SK-N-SH treated with all-trans-retinoic acid at 6 μM for 48 hours (cell line): ENCODE measurements around the gene COG3.

ENCODE experiments used
- ATAC-seq: fragments of 200-7000 bp; cut with Tn5 transposase; 3 replicates; pipeline ENCODE4 v1.9.1; 2020; ENCODE audit warnings: mild to moderate bottlenecking, moderate library complexity
- BACH2 ChIP-seq: fragments of 250-450 bp; sonication (Bioruptor Pico); IDR thresholded peaks from 2 replicates; pipeline ENCODE4 v1.9.0; 2021; ENCODE audit warnings: mild to moderate bottlenecking, borderline replicate concordance
- CSDC2 ChIP-seq: fragments of 250-450 bp; sonication (Bioruptor Pico); IDR thresholded peaks from 2 replicates; pipeline ENCODE4 v1.5.0; 2020; ENCODE audit warnings: mild to moderate bottlenecking, moderate library complexity
- CSRNP3 ChIP-seq: fragments of 250-450 bp; sonication (Bioruptor Pico); IDR thresholded peaks from 2 replicates; pipeline ENCODE4 v1.5.1; 2021; ENCODE audit warnings: mild to moderate bottlenecking, moderate library complexity
- ESRRG ChIP-seq: fragments of 250-450 bp; sonication (Bioruptor Pico); IDR thresholded peaks from 2 replicates; pipeline ENCODE4 v1.6.1; 2021; ENCODE audit warnings: mild to moderate bottlenecking
- GLIS3 ChIP-seq: fragments of 250-450 bp; sonication (Bioruptor Pico); IDR thresholded peaks from 2 replicates; pipeline ENCODE4 v1.5.0; 2020; ENCODE audit warnings: mild to moderate bottlenecking, moderate library complexity
- ISL1 ChIP-seq: fragments of 250-450 bp; sonication (Bioruptor Pico); IDR thresholded peaks from 2 replicates; pipeline ENCODE4 v2.1.2; 2022; ENCODE audit warnings: mild to moderate bottlenecking, moderate library complexity
- OSR1 ChIP-seq: fragments of 250-450 bp; sonication (Bioruptor Pico); IDR thresholded peaks from 2 replicates; pipeline ENCODE4 v1.8.0; 2022; ENCODE audit warnings: moderate library complexity, mild to moderate bottlenecking, inconsistent platforms
- PATZ1 ChIP-seq: fragments of 250-450 bp; sonication (Bioruptor Pico); IDR thresholded peaks from 2 replicates; pipeline ENCODE4 v1.8.0; 2020; ENCODE audit warnings: mild to moderate bottlenecking, moderate library complexity, borderline replicate concordance
- POU6F1 ChIP-seq: fragments of 250-450 bp; sonication (Bioruptor Pico); IDR thresholded peaks from 2 replicates; pipeline ENCODE4 v1.8.0; 2021; ENCODE audit warnings: low read depth, mild to moderate bottlenecking, moderate library complexity, borderline replicate concordance
- PPARA ChIP-seq: fragments of 250-450 bp; sonication (Bioruptor Pico); IDR thresholded peaks from 2 replicates; pipeline ENCODE4 v1.5.0; 2020; ENCODE audit warnings: mild to moderate bottlenecking, borderline replicate concordance
- RARB ChIP-seq: fragments of 250-450 bp; sonication (Bioruptor Pico); IDR thresholded peaks from 2 replicates; pipeline ENCODE4 v1.8.0; 2021; ENCODE audit warnings: mild to moderate bottlenecking, moderate library complexity
- SNAI2 ChIP-seq: fragments of 250-450 bp; sonication (Bioruptor Pico); IDR thresholded peaks from 2 replicates; pipeline ENCODE4 v1.5.0; 2020; ENCODE audit warnings: mild to moderate bottlenecking, moderate library complexity
- TCF4 ChIP-seq: fragments of 250-450 bp; sonication (Bioruptor Pico); IDR thresholded peaks from 2 replicates; pipeline ENCODE4 v1.8.0; 2021; ENCODE audit warnings: mild to moderate bottlenecking, moderate library complexity, borderline replicate concordance
- TOX ChIP-seq: fragments of 250-450 bp; sonication (Bioruptor Pico); IDR thresholded peaks from 2 replicates; pipeline ENCODE4 v1.8.0; 2021; ENCODE audit warnings: mild to moderate bottlenecking, moderate library complexity, borderline replicate concordance
- TSHZ2 ChIP-seq: fragments of 250-450 bp; sonication (Bioruptor Pico); IDR thresholded peaks from 2 replicates; pipeline ENCODE4 v1.5.0; 2020; ENCODE audit warnings: mild to moderate bottlenecking, moderate library complexity
- ZC3H10 ChIP-seq: fragments of 250-450 bp; sonication (Bioruptor Pico); IDR thresholded peaks from 2 replicates; pipeline ENCODE4 v1.5.1; 2021; ENCODE audit warnings: mild to moderate bottlenecking, moderate library complexity
- ZFP3 ChIP-seq: fragments of 250-450 bp; sonication (Bioruptor Pico); IDR thresholded peaks from 2 replicates; pipeline ENCODE4 v1.5.0; 2020; ENCODE audit warnings: mild to moderate bottlenecking, moderate library complexity
- ZNF565 ChIP-seq: fragments of 450-650 bp; formaldehyde crosslinking; conservative IDR thresholded peaks from 2 replicates; pipeline ENCODE4 v1.5.0; 2020; ENCODE audit warnings: low read depth, mild to moderate bottlenecking, moderate library complexity
- ZNF70 ChIP-seq: fragments of 450-650 bp; formaldehyde crosslinking; IDR thresholded peaks from 2 replicates; pipeline ENCODE4 v1.5.0; 2020; ENCODE audit warnings: mild to moderate bottlenecking, moderate library complexity
- ZNF8 ChIP-seq: fragments of 450-650 bp; formaldehyde crosslinking; IDR thresholded peaks from 2 replicates; pipeline ENCODE4 v1.5.0; 2020; ENCODE audit warnings: mild to moderate bottlenecking, moderate library complexity

The COG3 gene

GRCh38 chr13:45527699-45528462 is 63.1 kb downstream of the COG3 start:
- no peak for ATAC-seq
- TF ChIP-seq ZC3H10 (CRISPR knock-in tag): no peak
- no peak for TF ChIP-seq BACH2
- TF ChIP-seq SNAI2 (CRISPR knock-in tag): no peak
- TF ChIP-seq POU6F1 (CRISPR knock-in tag): no peak
- TF ChIP-seq ISL1: no peak

GRCh38 chr13:45529758-45530157 is 65.0 kb downstream of the COG3 start:
- no peak for ATAC-seq
- TF ChIP-seq TSHZ2 (no peak), OSR1 (CRISPR knock-in tag) (no peak), ZFP3 (no peak), SNAI2 (CRISPR knock-in tag) (no peak), ESRRG (CRISPR knock-in tag) (no peak), TCF4 (CRISPR knock-in tag) (no peak), PATZ1 (CRISPR knock-in tag) (no peak), ZNF8 (CRISPR knock-in tag) (no peak), BACH2 (no peak), ZNF70 (CRISPR knock-in tag) (no peak)
- TF ChIP-seq, all 23 proteins: peak for 0

- ATAC-seq: no peak
- TF ChIP-seq ZNF8 (CRISPR knock-in tag) (no peak), CSDC2 (CRISPR knock-in tag) (no peak), BACH2 (no peak), ZNF70 (CRISPR knock-in tag) (no peak), PPARA (CRISPR knock-in tag) (no peak), RARB (CRISPR knock-in tag) (no peak), TOX (no peak), PATZ1 (CRISPR knock-in tag) (no peak), GLIS3 (CRISPR knock-in tag) (no peak), ISL1 (no peak), OSR1 (CRISPR knock-in tag) (no peak), CSRNP3 (CRISPR knock-in tag) (no peak)
Observed at GRCh38 chr13:45534604-45535003, 69.9 kb downstream of the COG3 start.

GRCh38 chr13:45536224-45536623 is 71.5 kb downstream of the COG3 start:
- ATAC-seq: no peak
- TF ChIP-seq TCF4 (CRISPR knock-in tag) (no peak), POU6F1 (CRISPR knock-in tag) (no peak), PPARA (CRISPR knock-in tag) (no peak), ZFP3 (no peak), ZNF565 (CRISPR knock-in tag) (no peak), TOX (no peak), CSDC2 (CRISPR knock-in tag) (no peak), ISL1 (no peak), SNAI2 (CRISPR knock-in tag) (no peak), BACH2 (no peak), TSHZ2 (no peak)
- TF ChIP-seq, all 23 proteins: peak for 0
